Psoas muscle (tissue), 8 donors: ENCODE results near the gene KIF24. TPM values are rescaled to one million over a fixed set of nuclear protein-coding genes. Genes with fewer than 3 reads are reported as not detected.
"Not testable (repeated sequence)": the region's sequence is repeated elsewhere in the genome, so short reads cannot be mapped to it uniquely, and the experiment has no call there.

Experiments used
- ATAC-seq, 4 donors: fragments of 200-7000 bp; cut with Tn5 transposase; one replicate each; pipeline ENCODE4 v1.9.1; 2020; ENCODE audit warnings: moderate library complexity in 3 of 4, mild to moderate bottlenecking in 2 of 4
- DNase-seq, 2 donors: peaks; one replicate each; pipeline ENCODE4 v3.0.0-alpha.2; 2020
- H3K27ac ChIP-seq: fragments of 200-600 bp; one replicate; pipeline ENCODE4 v1.8.0; 2022
- H3K27me3 ChIP-seq, 3 donors: fragments of 200-600 bp in 1 of 3; one replicate each; pipeline versions ENCODE4 v1.6.1 to v1.8.0; 2013 to 2022; ENCODE audit warnings: low read length in 2 of 3, mild to moderate bottlenecking in 2 of 3, moderate library complexity in 1 of 3; ENCODE audit not compliant: insufficient read depth in 3 of 3
- H3K36me3 ChIP-seq, 2 donors: fragments of 200-600 bp in 1 of 2; one replicate each; pipeline versions ENCODE4 v1.6.1 to v1.8.0; 2013 to 2022; ENCODE audit warnings: low read depth in 1 of 2, mild to moderate bottlenecking in 1 of 2, moderate library complexity in 1 of 2; ENCODE audit not compliant: insufficient read depth in 1 of 2
- H3K4me1 ChIP-seq: fragments of 200-600 bp; one replicate; pipeline ENCODE4 v1.8.0; 2022
- H3K4me3 ChIP-seq: fragments of 200-600 bp; one replicate; pipeline ENCODE4 v1.8.0; 2022; ENCODE audit warnings: mild to moderate bottlenecking
- H3K9me3 ChIP-seq: fragments of 200-600 bp; one replicate; pipeline ENCODE4 v1.8.0; 2022
- CTCF ChIP-seq: fragments of 200-600 bp; IDR thresholded peaks from one replicate; pipeline ENCODE4 v1.8.0; 2022; ENCODE audit warnings: antibody characterized with exemption
- WGBS, 3 donors: extraction: QIAGEN DNeasy Blood & Tissue Kit; methylation state at CpG; one replicate each; pipeline versions ENCODE4 v1.1.6 to v1.1.7; 2013; 5-methylcytosine and 5-hydroxymethylcytosine counted together
- intact Hi-C, 2 donors: fragments of 100-400 bp; cut with DNase I; formaldehyde crosslinking; loops; one replicate each; pipeline versions ENCODE4 v1.11.0 to v1.14.2; 2022
- polyA plus RNA-seq, 3 donors: library from polyadenylated mRNA; stranded (reverse); fragments of 200-250 nt; gene quantifications; one replicate each; pipeline ENCODE4 v1.2.3, GENCODE V29; 2013
- total RNA-seq, 4 donors: library from RNA; stranded (reverse); fragmentation: NEBNext Ultra II Directional in 2 of 4; extraction: Animal tissue kit (Norgen Biotek cat#: 25700) in 2 of 4; gene quantifications; one replicate each; pipeline versions ENCODE4 v1.2.1 to v1.2.4, GENCODE V29; 2021 to 2023
- donor health status: healthy with polysubstance abuse.
- donor health status: DM: no; HTN: no; CAD: no; lungs with moderate emphysema.
- donor health status: Bipolar disorder and iron deficiency.
- donor health status: healthy.
- donor health status: DM: yes; HTN: yes; CAD: no.
- donor health status: DM: no; HTN: no; CAD: no.
- donor health status: DM: no; HTN: no; CAD: no.
- donor health status: DM: yes; HTN: yes; CAD: no.

Gene KIF24
- total and polyA plus RNA-seq, 7 donors = 0.10 to 1.6 (median 0.50) TPM

- H3K27me3 ChIP-seq = no peaks in the 10 kb centered on the region
- peaks cover 13% of the 10 kb centered on the region for H3K4me1 ChIP-seq
- no peak overlapping the region for H3K4me3 ChIP-seq
- H3K27ac ChIP-seq = peak overlapping the region; percentile 51
- H3K9me3 ChIP-seq = no peaks in the 10 kb centered on the region
- peak in 1 of 2 donors; percentile 63 for DNase-seq
- H3K36me3 ChIP-seq = no peaks in the 10 kb centered on the region
- intact Hi-C loops = no loop called here
- TF ChIP-seq CTCF = no peak
- 57 to 62% (median 60%) methylated on average over 13 of the region's 13 CpGs for WGBS, 3 donors
- peak in 2 of 4 donors; percentile 22 to 67 for ATAC-seq
Observed at GRCh38 chr9:34363619-34364351, 34.7 kb upstream of the KIF24 start.

GRCh38 chr9:34362614-34363214, 33.6 kb upstream of the KIF24 start:
- Histone ChIP-seq H3K27ac (peak overlapping the region; percentile 51), H3K4me1 (peaks cover 13% of the 10 kb centered on the region), H3K36me3 (no peaks in the 10 kb centered on the region), H3K4me3 (no peak overlapping the region), H3K27me3 (no peaks in the 10 kb centered on the region), H3K9me3 (no peaks in the 10 kb centered on the region)
- no peak for DNase-seq
- intact Hi-C loops = no loop called here
- TF ChIP-seq CTCF = no peak
- no peak for ATAC-seq
- 92 to 97% (median 94%) methylated on average over 4 of the region's 4 CpGs for WGBS, 3 donors

- H3K4me1 ChIP-seq, H3K27me3 ChIP-seq, H3K36me3 ChIP-seq, H3K4me3 ChIP-seq, intact Hi-C loops, DNase-seq, ATAC-seq, H3K9me3 ChIP-seq, H3K27ac ChIP-seq: not testable (repeated sequence)
- WGBS, 3 donors = 88 to 100% (median 93%) methylated on average over 1 of the region's 1 CpG
Observed at GRCh38 chr9:34352957-34353356, 23.9 kb upstream of the KIF24 start.

- 76 to 87% (median 84%) methylated on average over 7 of the region's 7 CpGs for WGBS, 3 donors
- H3K27ac ChIP-seq, ATAC-seq, H3K4me3 ChIP-seq, H3K9me3 ChIP-seq, H3K36me3 ChIP-seq, DNase-seq, H3K4me1 ChIP-seq, intact Hi-C loops, H3K27me3 ChIP-seq: not testable (repeated sequence)
Observed at GRCh38 chr9:34352122-34352652, 23.1 kb upstream of the KIF24 start.

- Histone ChIP-seq H3K27ac (no peak overlapping the region), H3K36me3 (peaks cover 0 to 7% of the 10 kb centered on the region in 2 donors), H3K4me1 (peaks cover 10% of the 10 kb centered on the region), H3K27me3 (no peaks in the 10 kb centered on the region), H3K4me3 (no peak overlapping the region), H3K9me3 (no peaks in the 10 kb centered on the region)
- 99 to 100% (median 99%) methylated on average over 3 of the region's 3 CpGs for WGBS, 3 donors
- ATAC-seq = no peak
- DNase-seq = no peak
- TF ChIP-seq CTCF = no peak
- intact Hi-C loops = no loop called here
Observed at GRCh38 chr9:34349324-34349723, 20.3 kb upstream of the KIF24 start.
